Neutrophil (primary cell): ENCODE results near the gene S1PR4.

Source experiments
- H3K27ac ChIP-seq: fragments of 200-600 bp; sonication (generic); 2 replicates; pipeline ENCODE4 v1.5.1; 2016; ENCODE audit warnings: mild to moderate bottlenecking, moderate library complexity
- H3K27me3 ChIP-seq: fragments of 200-600 bp; sonication (generic); 2 replicates; pipeline ENCODE4 v1.6.0; 2016; ENCODE audit warnings: mild to moderate bottlenecking
- H3K36me3 ChIP-seq: fragments of 200-600 bp; sonication (generic); 2 replicates; pipeline ENCODE4 v1.5.1; 2017
- H3K4me1 ChIP-seq, 2 experiments: fragments of 200-600 bp in 1 of 2; sonication (generic) in 1 of 2; 1 replicate in 1 of 2; 2 replicates in 1 of 2; pipeline versions ENCODE4 v1.5.1 to v1.6.1; 2013 to 2016; ENCODE audit warnings: low read depth in 1 of 2, low read length in 1 of 2, mild to moderate bottlenecking in 1 of 2, moderate library complexity in 1 of 2; ENCODE audit not compliant: control insufficient read depth in 1 of 2, insufficient read depth in 1 of 2
- H3K4me3 ChIP-seq, 2 experiments: fragments of 200-600 bp in 1 of 2; sonication (generic) in 1 of 2; 1 replicate in 1 of 2; 2 replicates in 1 of 2; pipeline ENCODE4 v1.5.1; 2013 to 2016; ENCODE audit warnings: low read depth in 1 of 2, low read length in 1 of 2, mild to moderate bottlenecking in 1 of 2, moderate library complexity in 1 of 2
- H3K9me3 ChIP-seq: fragments of 200-600 bp; sonication (generic); 2 replicates; pipeline ENCODE4 v1.5.1; 2016
- TF ChIP-seq, protein P1 (sequence below): fragments of 200-600 bp; sonication (generic); IDR thresholded peaks from 2 replicates; pipeline ENCODE4 v1.5.1; 2016; ENCODE audit warnings: antibody characterized with exemption

Gene S1PR4

DNA sequence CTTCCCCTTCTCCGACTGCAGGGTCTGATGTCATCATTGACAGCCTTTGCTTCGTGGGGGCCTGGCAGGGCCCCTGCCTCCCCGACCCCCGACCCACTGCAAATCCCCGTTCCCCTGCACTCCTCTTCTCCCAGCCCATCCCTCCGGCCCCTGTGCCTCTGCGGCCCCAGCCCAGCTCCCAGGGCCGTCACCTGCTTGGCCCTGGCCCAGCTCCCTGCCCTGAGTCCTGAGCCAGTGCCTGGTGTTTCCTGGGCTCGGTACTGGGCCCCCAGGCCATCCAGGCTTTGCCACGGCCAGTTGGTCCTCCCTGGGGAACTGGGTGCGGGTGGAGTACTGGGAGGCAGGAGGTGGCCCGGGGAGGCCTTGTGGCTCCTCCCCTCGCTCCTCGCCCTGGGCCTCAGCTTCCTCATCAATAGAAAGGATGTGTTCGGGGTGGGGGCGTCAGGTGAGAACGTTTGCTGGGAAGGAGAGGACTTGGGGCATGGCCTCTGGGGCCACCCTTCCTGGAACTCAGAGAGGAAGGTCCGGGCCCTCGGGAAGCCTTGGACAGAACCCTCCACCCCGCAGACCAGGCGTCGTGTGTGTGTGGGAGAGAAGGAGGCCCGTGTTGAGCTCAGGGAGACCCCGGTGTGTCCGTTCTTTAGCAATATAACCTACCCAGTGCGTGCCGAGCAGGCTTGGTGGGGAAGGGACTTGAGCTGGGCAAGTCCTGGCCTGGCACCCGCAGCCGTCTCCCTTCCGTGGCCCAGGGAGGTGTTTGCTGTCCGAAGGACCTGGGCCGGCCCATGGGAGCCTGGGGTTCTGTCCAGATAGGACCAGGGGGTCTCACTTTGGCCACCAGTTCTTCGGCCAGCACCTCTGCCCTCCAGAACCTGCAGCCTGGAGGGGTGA lies 30.0 kb downstream of the S1PR4 start:
- Histone ChIP-seq H3K27me3 (no peaks in the 10 kb centered on the region), H3K27ac (no peak overlapping the region), H3K9me3 (no peaks in the 10 kb centered on the region), H3K4me3 (no peak overlapping the region), H3K4me1 (peaks cover 8 to 10% of the 10 kb centered on the region in 2 experiments), H3K36me3 (peaks cover 61% of the 10 kb centered on the region)
- TF ChIP-seq, protein P1, sequence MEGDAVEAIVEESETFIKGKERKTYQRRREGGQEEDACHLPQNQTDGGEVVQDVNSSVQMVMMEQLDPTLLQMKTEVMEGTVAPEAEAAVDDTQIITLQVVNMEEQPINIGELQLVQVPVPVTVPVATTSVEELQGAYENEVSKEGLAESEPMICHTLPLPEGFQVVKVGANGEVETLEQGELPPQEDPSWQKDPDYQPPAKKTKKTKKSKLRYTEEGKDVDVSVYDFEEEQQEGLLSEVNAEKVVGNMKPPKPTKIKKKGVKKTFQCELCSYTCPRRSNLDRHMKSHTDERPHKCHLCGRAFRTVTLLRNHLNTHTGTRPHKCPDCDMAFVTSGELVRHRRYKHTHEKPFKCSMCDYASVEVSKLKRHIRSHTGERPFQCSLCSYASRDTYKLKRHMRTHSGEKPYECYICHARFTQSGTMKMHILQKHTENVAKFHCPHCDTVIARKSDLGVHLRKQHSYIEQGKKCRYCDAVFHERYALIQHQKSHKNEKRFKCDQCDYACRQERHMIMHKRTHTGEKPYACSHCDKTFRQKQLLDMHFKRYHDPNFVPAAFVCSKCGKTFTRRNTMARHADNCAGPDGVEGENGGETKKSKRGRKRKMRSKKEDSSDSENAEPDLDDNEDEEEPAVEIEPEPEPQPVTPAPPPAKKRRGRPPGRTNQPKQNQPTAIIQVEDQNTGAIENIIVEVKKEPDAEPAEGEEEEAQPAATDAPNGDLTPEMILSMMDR, result no peak

DNA sequence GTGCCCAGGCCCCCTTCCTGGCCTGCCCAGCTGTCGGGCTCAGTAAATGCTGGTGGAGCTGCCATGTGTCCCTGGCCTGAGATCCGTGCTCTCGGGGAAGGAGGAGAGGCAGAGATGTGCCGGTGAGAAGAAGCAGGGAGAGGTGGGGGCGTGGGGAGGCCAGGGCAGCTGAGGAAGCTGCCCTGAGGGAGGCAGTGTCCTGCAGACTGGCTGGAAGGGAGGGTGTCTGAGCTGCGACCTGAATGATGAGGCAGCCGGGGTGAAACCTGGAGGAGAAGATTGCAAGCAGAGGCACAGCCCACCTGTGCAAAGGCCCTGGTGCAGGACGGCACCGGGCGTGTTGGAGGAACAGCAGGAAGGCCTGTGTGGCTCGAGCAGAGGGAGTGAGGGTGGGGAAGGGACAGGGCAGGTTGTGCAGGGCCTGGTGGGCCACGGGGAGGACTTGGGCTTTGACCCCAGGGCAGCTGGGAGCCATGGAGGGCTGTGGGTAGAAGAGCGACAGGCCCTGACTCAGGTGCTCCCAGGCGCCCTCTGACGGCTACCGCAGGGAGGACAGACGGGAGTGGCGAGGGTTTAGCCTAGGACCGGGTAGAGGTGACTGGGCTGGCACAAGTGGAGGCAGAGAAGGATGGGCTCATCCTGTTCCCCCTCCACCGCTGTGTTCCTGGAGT lies 31.9 kb downstream of the S1PR4 start:
- H3K4me3 ChIP-seq, result no peak overlapping the region
- no peaks in the 10 kb centered on the region for H3K27me3 ChIP-seq
- H3K9me3 ChIP-seq, result no peaks in the 10 kb centered on the region
- TF ChIP-seq, protein P1, result peak; percentile 89
- H3K36me3 ChIP-seq, result peaks cover 45% of the 10 kb centered on the region
- H3K4me1 ChIP-seq, result peaks cover 8 to 10% of the 10 kb centered on the region in 2 experiments
- H3K27ac ChIP-seq, result peak overlapping the region; percentile 41

DNA sequence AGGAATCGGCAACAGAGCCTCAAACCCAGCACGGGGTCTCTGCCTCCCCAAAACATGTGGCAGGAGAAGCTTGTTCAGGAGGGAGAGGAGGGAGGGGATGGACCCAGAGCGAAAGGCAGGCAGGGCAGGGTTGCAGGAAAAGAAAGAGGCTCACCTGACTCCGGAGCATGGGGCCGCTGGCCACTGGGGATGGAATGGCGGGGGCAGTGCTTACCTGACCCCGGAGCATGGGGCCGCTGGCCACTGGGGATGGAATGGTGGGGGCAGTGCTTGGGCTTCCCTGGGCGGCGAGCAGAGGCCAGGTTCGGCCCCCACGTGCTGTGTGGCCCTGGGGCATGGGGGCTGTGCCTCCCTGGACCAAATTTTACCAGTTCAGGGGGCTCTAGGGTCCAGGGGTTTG lies 32.6 kb downstream of the S1PR4 start:
- Histone ChIP-seq H3K27ac (no peak overlapping the region), H3K27me3 (no peaks in the 10 kb centered on the region), H3K4me1 (peaks cover 8 to 10% of the 10 kb centered on the region in 2 experiments), H3K4me3 (no peak overlapping the region), H3K9me3 (no peaks in the 10 kb centered on the region), H3K36me3 (peaks cover 38% of the 10 kb centered on the region)
- TF ChIP-seq, protein P1, result no peak

DNA sequence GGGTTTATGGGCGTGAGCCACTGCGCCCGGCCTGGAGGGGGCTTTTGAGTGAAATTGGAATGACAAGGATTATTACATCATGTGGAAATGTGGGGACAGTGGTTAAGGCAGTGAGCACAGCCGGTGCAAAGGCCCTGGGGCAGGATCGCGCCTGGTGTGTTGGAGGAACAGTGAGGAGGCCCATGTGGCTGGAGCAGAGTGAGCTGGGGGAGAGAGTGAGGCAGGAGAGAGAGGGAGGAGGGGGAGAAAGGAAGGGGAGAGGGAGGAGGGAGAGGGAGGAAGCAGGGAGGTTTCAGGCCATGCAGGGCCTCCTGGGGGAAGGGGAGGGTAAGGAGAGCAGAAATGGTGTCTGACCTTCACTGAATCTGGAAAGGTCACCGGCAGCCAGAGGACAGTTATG lies 34.6 kb downstream of the S1PR4 start:
- Histone ChIP-seq H3K27ac (no peak overlapping the region), H3K9me3 (no peaks in the 10 kb centered on the region), H3K27me3 (no peaks in the 10 kb centered on the region), H3K4me3 (no peak overlapping the region), H3K36me3 (peaks cover 18% of the 10 kb centered on the region), H3K4me1 (peaks cover 8 to 10% of the 10 kb centered on the region in 2 experiments)
- TF ChIP-seq, protein P1, result no peak

DNA sequence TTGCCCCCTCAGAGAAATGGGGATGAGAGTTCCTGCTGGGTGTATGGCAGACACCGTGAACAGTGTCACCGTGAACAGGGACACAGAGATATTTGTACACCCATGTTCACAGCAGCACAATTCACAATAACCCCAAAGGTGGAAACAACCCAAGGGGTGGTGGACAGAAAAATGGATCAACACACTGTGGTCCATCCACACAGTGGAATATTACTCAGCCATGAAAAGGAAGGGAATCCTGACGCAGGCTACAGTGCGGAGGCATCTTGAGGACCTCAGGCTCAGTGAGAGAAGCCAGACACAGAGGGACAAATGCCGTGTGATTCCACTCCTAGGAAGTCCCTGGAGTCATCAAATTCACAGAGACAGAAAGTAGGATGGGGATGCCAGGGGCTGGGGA lies 38.3 kb downstream of the S1PR4 start:
- Histone ChIP-seq H3K4me3 (no peak overlapping the region), H3K27me3 (peaks cover 9% of the 10 kb centered on the region), H3K4me1 (no peaks in the 10 kb centered on the region), H3K27ac (no peak overlapping the region), H3K9me3 (no peaks in the 10 kb centered on the region), H3K36me3 (peaks cover 3% of the 10 kb centered on the region)
- TF ChIP-seq, protein P1, result no peak
